LHCN-M2 (cell line): Measurements from ENCODE around the gene ASXL2. TPM values are rescaled to one million over a fixed set of nuclear protein-coding genes. Genes with fewer than 3 reads are reported as not detected.
A peak's percentile ranks its signal among the peaks of the same experiment; 100 is the strongest.

Source experiments
- DNase-seq: peaks from one replicate; pipeline ENCODE4 v3.0.0-alpha.2; 2012; ENCODE audit warnings: low read depth
- total RNA-seq: library from RNA; depleted of rRNA; stranded (reverse); fragments of >200 nt; gene quantifications from 2 replicates; pipeline ENCODE4 v1.2.3, GENCODE V29; 2014

Gene ASXL2
- total RNA-seq, 1 experiment from 2014 or later: 13.7 TPM

GRCh38 chr2:25804338-25804737 is 73.9 kb downstream of the ASXL2 start:
- no peak for DNase-seq

GRCh38 chr2:25799301-25799700 is 79.0 kb downstream of the ASXL2 start:
- no peak for DNase-seq

- no peak for DNase-seq
Observed at GRCh38 chr2:25797620-25798488, 80.4 kb downstream of the ASXL2 start.

GRCh38 chr2:25794544-25795276 is 83.6 kb downstream of the ASXL2 start:
- DNase-seq: no peak

GRCh38 chr2:25790074-25790790 is 88.1 kb downstream of the ASXL2 start:
- DNase-seq: no peak

- peak; percentile 26 for DNase-seq
Observed at GRCh38 chr2:25788457-25788856, 89.8 kb downstream of the ASXL2 start.

GRCh38 chr2:25787020-25787419 is 91.3 kb downstream of the ASXL2 start:
- DNase-seq: no peak

- DNase-seq: no peak
Observed at GRCh38 chr2:25784404-25784803, 93.9 kb downstream of the ASXL2 start.

- no peak for DNase-seq
Observed at GRCh38 chr2:25777077-25777476, 101.2 kb downstream of the ASXL2 start.

- no peak for DNase-seq
Observed at GRCh38 chr2:25772078-25772477, 106.2 kb downstream of the ASXL2 start.

- no peak for DNase-seq
Observed at GRCh38 chr2:25763575-25763974, 114.7 kb downstream of the ASXL2 start.

GRCh38 chr2:25760297-25760696 is 118.0 kb downstream of the ASXL2 start:
- no peak for DNase-seq

- DNase-seq: no peak
Observed at GRCh38 chr2:25758348-25758747, 119.9 kb downstream of the ASXL2 start.

- no peak for DNase-seq
Observed at GRCh38 chr2:25757906-25758305, 120.4 kb downstream of the ASXL2 start.

GRCh38 chr2:25756536-25756935 is 121.8 kb downstream of the ASXL2 start:
- no peak for DNase-seq

- no peak for DNase-seq
Observed at GRCh38 chr2:25749676-25750075, 128.6 kb downstream of the ASXL2 start.

GRCh38 chr2:25744055-25744454 is 134.2 kb downstream of the ASXL2 start:
- DNase-seq: no peak

GRCh38 chr2:25743132-25743830 is 135.0 kb downstream of the ASXL2 start:
- no peak for DNase-seq

GRCh38 chr2:25742501-25742900 is 135.8 kb downstream of the ASXL2 start:
- DNase-seq: no peak

- DNase-seq: peak; percentile 66
Observed at GRCh38 chr2:25740810-25741381, 137.4 kb downstream of the ASXL2 start.
